ENCODE results near the gene PXN.

PXN gene

GRCh38 chr12:120164293-120164692 lies 101.2 kb downstream of the PXN start:
- DNase-seq, result no peak

DNA sequence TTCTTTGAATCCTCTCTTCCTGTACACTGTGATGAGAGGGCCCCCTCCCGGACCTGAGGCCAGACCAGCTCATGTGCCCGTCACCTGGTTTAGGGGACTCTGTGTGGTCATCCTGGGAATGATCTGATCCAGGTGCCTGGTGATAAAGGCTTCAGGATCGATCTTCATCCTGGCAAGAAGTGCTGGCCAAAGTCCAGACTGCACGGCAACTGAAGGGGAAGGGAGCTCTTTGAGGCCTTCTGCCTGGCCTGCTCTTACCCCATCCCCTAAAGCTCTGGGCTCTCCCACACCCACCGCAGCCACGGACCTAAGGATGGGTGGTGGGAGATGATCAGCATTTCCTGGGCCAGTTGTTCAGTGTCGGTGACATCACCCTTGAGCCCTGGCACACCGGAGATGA lies 102.8 kb downstream of the PXN start:
- DNase-seq, result no peak

- no peak for DNase-seq
Measured at GRCh38 chr12:120161852-120162251, 103.7 kb downstream of the PXN start.

All from activated CD8-positive, alpha-beta memory T cell treated with anti-CD3 and anti-CD28 coated beads for 24 hours (primary cell).